HG03066 (cell line): ENCODE results near the gene LSAMP.
A peak's percentile ranks its signal among the peaks of the same experiment; 100 is the strongest.
"Not testable (repeated sequence)": the region's sequence is repeated elsewhere in the genome, so short reads cannot be mapped to it uniquely, and the experiment has no call there.

ENCODE experiments used
- ATAC-seq: cut with Tn5 transposase; IDR thresholded peaks from one replicate; pipeline ENCODE4 v1.9.1; 2021; ENCODE audit warnings: low read depth; ENCODE audit not compliant: unreplicated experiment

The LSAMP gene

DNA sequence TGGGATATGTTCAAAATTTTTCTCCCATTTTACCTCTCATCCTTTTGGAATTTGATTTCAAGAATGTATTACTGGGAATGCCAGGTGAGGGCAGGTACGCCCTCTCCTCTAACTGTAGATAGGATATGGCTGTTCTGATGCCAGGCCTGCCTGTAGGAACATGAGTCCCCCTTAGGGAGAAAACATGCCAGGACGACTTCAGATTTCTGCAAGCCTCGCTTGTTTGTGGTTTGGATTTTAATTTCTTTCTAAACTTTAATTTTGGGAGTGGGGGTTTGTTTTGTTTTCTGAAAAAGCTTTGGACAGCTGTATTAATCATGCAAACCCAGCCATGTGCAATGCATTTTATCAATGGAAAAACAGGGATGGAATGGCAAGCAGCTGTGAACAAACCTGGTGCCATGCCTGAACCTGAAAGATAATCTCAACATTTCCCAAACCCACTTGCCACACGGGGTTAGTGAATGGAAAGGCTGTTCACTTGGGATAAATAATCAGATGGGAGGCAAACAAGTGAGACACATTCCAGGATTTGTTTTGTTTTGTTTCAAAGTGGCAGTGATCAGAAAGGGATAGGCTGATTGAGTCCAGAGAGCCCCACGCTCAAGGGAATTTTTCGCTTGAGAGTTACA, 614.4 kb downstream of the LSAMP start:
- no peak for ATAC-seq

DNA sequence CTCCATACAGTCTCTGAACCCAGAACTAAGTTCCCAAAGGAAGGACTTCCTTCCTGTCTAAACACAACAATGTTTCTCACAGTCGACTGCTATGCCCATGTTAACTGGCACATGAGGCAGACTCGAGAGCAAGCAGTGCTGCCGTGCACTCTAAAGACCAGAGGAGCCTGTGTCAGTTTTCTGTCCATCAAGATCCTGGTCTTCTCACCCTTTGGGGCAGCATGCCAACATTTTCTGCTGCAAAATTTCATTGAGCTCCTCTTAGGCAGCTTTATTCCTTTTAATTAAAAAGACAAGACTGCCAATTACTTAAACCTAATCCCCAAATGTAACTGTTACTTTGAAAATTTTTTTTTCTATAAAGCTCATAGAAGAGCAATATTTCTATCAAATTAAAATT, 616.9 kb downstream of the LSAMP start:
- ATAC-seq = no peak

- no peak for ATAC-seq
Measured at GRCh38 chr3:115827495-115827894, 617.8 kb downstream of the LSAMP start.

DNA sequence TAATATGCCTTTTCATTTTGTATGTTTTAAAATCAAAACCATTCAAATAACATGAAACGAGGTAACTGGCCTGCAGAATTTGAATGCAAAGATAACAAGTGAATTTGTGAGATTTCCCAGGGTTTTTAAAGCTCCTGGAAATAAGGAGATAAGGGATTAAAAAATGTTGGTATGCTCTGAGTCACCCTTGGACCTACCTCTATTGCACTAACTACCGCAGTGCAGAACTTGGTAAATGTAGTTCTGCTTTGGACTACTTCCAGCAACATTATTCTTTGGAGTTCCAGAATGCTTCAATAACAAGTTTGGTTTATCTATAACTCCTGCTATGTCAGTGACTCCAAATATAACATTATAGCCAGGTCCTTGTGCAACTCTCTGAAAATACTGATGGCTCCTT, 620.2 kb downstream of the LSAMP start:
- ATAC-seq = no peak

- ATAC-seq = no peak
Measured at GRCh38 chr3:115823083-115823482, 622.2 kb downstream of the LSAMP start.

DNA sequence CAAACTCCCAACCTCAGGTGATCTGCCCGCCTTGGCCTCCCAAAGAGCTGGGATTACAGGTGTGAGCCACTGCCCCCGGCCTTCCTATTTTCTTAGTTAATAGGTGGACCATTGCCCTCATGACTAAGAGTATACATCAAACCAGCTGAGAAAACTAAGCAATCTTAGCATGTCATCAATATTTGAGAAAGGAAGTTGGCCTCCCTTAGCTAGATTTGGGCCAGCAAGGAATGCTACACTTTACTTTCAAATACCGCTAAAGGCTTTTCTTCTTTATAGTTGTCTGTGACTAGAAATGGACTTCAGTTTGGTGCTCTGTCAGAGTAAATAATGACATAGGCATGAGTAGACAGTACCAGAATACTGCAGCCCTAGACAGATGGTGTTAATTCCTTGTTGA, 622.7 kb downstream of the LSAMP start:
- ATAC-seq = no peak

DNA sequence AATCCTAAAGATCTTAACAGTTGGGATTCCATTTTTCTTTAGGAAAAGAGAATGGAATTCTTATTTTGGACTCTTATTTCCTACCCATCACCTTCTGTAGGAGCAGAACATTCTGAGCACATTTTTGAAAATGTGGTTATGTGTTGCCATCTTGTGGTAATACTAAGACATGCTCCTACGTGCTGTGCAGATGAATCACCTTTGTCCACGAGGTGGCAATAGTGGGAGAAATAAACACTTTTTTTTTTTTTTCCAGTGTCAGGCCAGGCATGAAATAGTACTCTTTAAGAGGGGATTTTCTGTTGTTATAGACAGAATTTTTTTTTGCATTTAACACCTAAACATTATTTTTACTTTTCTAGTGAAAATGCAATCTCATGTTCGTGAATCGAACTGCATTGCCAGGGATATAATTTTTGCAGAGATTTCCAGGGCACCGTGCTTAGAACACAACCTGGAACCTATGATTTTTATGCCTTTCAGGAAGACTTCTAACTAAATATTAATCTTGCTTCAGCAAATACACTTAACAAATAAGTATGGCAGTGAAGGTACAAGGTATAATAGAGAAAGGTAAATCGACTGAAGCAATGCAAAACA, 625.4 kb downstream of the LSAMP start:
- ATAC-seq = peak; percentile 81

GRCh38 chr3:115814778-115815380, 630.4 kb downstream of the LSAMP start:
- ATAC-seq = no peak

- no peak for ATAC-seq
Measured at GRCh38 chr3:115814006-115814405, 631.3 kb downstream of the LSAMP start.

DNA sequence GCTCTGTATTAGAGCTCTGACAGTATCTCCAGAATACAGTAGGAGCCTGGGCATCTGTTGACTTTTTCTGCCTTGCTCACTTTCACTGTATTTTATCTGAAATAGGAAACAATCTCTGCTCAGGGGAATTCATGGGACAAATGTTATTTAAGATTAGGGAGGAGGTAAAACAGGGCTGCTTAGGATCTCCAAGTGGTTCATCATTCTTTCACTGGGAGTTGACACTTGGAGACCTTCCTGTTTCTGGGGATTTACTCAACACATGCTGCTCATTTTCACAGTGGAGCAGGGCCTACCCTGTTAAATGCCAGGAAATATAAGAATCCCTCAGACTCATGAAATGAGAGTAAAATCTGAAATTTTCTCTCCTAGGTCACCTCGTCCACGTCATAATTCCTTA, 636.5 kb downstream of the LSAMP start:
- no peak for ATAC-seq

- no peak for ATAC-seq
Measured at GRCh38 chr3:115808244-115808643, 637.0 kb downstream of the LSAMP start.

DNA sequence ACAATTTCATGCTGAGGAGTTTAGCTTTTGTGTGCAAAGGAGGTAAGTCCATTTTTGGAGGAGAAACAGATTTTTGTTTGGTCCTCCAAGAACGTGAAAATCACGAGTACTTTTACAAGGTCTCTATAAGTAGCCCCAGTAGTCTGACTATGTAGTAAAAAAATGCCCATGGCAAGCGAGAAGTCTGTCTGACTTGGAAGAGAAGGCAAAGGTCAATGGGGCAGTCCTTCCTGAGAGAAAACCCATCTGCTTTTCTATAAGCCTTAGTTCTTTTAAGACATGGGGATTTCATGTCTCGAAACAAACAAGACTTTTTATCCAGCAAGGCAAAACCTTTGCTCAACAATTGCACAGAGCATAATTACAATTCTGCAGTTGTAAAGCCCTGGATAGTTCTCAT, 638.8 kb downstream of the LSAMP start:
- no peak for ATAC-seq

DNA sequence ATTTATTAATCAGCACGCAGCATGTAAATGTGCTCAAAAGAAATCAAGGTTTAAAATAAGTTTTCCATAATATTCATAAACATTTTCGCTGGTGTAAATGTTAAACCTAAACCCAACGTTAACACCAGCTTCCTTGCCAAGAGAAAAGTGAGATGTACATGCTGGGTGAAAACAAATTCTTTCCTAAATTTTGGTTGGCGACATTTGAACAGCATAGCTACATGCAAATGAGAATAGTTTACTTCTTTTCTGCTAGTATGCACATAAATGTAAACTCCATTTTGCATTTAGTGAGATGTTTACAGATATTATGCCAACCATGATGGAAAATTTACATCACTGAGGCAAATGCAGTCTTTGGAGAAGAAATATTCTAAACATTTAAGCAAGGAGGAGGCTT, 639.8 kb downstream of the LSAMP start:
- no peak for ATAC-seq

GRCh38 chr3:115804713-115805119, 640.6 kb downstream of the LSAMP start:
- ATAC-seq = no peak

DNA sequence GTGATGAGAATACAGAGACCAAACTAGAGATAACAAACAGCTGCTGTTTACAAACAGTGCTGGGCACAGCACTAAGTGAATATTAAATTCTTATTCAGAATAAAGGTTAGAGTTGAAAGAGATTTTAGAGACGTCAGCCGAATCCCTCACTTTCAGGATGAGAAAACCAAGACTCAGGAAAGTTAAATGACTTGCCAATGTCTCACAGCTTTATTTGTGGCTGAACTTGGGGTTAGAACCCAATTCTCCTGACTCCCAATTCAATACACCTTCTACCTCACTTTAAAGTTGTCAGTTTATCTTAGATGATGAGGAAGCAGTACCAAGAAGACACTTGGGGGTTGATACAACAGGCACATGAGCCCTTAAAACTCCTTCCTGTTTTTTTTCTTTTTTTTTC, 641.1 kb downstream of the LSAMP start:
- no peak for ATAC-seq

- ATAC-seq = no peak
Measured at GRCh38 chr3:115803661-115804060, 641.6 kb downstream of the LSAMP start.

GRCh38 chr3:115800489-115801075, 644.7 kb downstream of the LSAMP start:
- no peak for ATAC-seq

- not testable (repeated sequence) for ATAC-seq
Measured at GRCh38 chr3:115800065-115800464, 645.2 kb downstream of the LSAMP start.

- ATAC-seq = peak; percentile 80
Measured at GRCh38 chr3:115792206-115792955, 652.9 kb downstream of the LSAMP start.

DNA sequence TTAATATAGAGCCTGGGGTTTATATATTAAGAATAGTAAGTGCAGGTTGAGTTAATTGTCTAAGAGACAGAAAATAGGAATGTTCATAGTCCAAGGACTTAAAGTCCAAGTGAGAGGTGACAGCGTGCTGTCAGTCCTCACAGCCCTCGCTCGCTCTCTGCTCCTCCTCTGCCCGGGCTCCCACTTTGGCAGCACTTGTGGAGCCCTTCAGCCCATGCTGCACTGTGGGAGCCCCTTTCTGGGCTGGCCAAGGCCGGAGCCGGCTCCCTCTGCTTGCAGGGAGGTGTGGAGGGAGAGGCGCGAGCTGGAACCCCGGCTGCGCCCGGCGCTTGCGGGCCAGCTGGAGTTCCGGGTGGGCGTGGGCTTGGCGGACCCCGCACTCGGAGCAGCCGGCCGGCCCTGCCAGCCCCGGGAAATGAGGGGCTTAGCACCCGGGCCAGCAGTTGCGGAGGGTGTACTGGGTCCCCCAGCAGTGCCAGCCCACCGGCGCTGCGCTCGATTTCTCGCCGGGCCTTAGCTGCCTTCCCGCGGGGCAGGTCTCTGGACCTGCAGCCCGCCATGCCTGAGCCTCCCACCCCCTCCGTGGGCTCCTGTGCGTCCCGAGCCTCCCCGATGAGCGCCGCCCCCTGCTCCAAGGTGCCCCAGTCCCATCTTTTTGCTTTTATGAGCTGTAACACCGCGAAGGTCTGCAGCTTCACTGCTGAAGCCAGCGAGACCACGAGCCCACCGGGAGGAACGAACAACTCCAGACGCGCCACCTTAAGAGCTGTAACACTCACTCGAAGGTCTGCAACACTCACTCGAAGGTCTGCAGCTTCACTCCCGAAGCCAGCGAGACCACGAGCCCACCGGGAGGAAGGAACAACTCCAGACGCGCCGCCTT, 653.8 kb downstream of the LSAMP start:
- ATAC-seq = not testable (repeated sequence)
